ENCODE data around the gene RPS10. TPM values are rescaled to one million over a fixed set of nuclear protein-coding genes. Genes with fewer than 3 reads are reported as not detected.

Gene RPS10
- total and polyA plus RNA-seq, 2 donors (not counting 3 experiments of a cell fraction or from before 2014, with no cell fraction given) = 1,416 to 5,496 TPM

DNA sequence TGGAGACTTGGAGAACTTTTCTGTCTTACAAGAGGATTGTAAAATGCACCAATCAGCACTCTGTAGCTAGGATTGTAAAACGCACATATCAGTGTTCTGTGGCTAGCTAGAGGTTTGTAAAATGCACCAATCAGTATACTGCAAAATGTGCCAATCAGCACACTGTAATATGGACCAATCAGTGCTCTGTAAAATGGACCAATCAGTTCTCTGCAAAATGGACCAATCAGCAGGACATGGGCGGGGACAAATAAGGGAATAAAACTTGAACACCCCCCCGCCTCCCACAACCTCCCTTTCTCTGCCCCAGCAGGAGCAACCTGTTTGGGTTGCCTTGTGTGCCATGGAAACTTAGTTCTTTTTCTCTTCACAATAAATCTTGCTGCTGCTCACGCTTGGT is 12.8 kb upstream of the RPS10 start:
- BruUV-seq (replicated peaks) = no TSS peak
- no peaks in the 10 kb centered on the region for H4K20me1 ChIP-seq (replicated peaks; ENCODE audit: control insufficient read depth, extremely low read depth, insufficient read depth, low read length)
- intact Hi-C loops (cut with micrococcal nuclease) (no loop called here), dilution Hi-C loops (cut with MboI; ENCODE audit: extremely low pct_ligation_motif_present, low sequenced_read_pairs) (no loop called here)
- H3K9me3 ChIP-seq (replicated peaks; ENCODE audit: control insufficient read depth, insufficient read depth, low read length) = no peaks in the 10 kb centered on the region
- no peak overlapping the region for H3K27ac ChIP-seq (ENCODE audit: insufficient read depth, low read depth, low read length)
- H3K4me1 ChIP-seq (ENCODE audit: control insufficient read depth, extremely low read depth, insufficient read depth, low read length) = no peaks in the 10 kb centered on the region
- H3K27me3 ChIP-seq (ENCODE audit: control insufficient read depth in 2 of 2, insufficient read depth in 2 of 2, low read length in 2 of 2) = no peaks in the 10 kb centered on the region
- ChIA-PET CTCF (interaction anchor here (2.0 kb wide), 1 partner anchor 24 kb away, joined by 6 read pairs; no protein-coding TSS in a partner anchor), POLR2A (no interaction called here)
- H2AFZ ChIP-seq (ENCODE audit: low read depth, low read length) = no peak overlapping the region
- H3K9me1 ChIP-seq (replicated peaks; ENCODE audit: control insufficient read depth, extremely low read depth, insufficient read depth, low read length) = no peaks in the 10 kb centered on the region
- no peaks in the 10 kb centered on the region for H3K36me3 ChIP-seq (ENCODE audit: control insufficient read depth in 2 of 2, extremely low read depth in 1 of 2, insufficient read depth in 2 of 2, low read length in 2 of 2)
- no peak for TF ChIP-seq GATA2 (IDR thresholded peaks at IDR 0.05; ENCODE audit: insufficient read depth, insufficient read length, low read depth, low read length)
- TF ChIP-seq, protein P1, sequence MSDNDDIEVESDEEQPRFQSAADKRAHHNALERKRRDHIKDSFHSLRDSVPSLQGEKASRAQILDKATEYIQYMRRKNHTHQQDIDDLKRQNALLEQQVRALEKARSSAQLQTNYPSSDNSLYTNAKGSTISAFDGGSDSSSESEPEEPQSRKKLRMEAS (IDR thresholded peaks at IDR 0.05; ENCODE audit: insufficient read depth, insufficient read length) = no peak
- TF ChIP-seq, protein P2, sequence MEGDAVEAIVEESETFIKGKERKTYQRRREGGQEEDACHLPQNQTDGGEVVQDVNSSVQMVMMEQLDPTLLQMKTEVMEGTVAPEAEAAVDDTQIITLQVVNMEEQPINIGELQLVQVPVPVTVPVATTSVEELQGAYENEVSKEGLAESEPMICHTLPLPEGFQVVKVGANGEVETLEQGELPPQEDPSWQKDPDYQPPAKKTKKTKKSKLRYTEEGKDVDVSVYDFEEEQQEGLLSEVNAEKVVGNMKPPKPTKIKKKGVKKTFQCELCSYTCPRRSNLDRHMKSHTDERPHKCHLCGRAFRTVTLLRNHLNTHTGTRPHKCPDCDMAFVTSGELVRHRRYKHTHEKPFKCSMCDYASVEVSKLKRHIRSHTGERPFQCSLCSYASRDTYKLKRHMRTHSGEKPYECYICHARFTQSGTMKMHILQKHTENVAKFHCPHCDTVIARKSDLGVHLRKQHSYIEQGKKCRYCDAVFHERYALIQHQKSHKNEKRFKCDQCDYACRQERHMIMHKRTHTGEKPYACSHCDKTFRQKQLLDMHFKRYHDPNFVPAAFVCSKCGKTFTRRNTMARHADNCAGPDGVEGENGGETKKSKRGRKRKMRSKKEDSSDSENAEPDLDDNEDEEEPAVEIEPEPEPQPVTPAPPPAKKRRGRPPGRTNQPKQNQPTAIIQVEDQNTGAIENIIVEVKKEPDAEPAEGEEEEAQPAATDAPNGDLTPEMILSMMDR (IDR thresholded peaks at IDR 0.05; ENCODE audit: extremely low read depth in 1 of 2, insufficient read depth in 1 of 2, low read depth in 1 of 2, low read length in 2 of 2) = no peak
- TF ChIP-seq MYC (IDR thresholded peaks at IDR 0.05; ENCODE audit: low read depth, low read length) = no peak
- no peak for TF ChIP-seq JUN (IDR thresholded peaks at IDR 0.05; ENCODE audit: borderline replicate concordance, insufficient read depth, insufficient read length, low read depth)
- TF ChIP-seq EZH2 (IDR thresholded peaks at IDR 0.05; ENCODE audit: borderline replicate concordance, low read depth, low read length, severe bottlenecking) = no peak
- no peak for TF ChIP-seq POLR2A (IDR thresholded peaks at IDR 0.05; ENCODE audit: low read depth, low read length)
- TF ChIP-seq FOS (IDR thresholded peaks at IDR 0.05; ENCODE audit: borderline replicate concordance, insufficient read depth, low read length) = no peak
- no peak for TF ChIP-seq POLR2AphosphoS5 (IDR thresholded peaks at IDR 0.05; ENCODE audit: insufficient read depth, low read depth, low read length)
- no peak for FAIRE-seq
- H3K9ac ChIP-seq (replicated peaks; ENCODE audit: extremely low read depth, insufficient read depth, low read length) = no peak overlapping the region
- H3K4me3 ChIP-seq (replicated peaks in 1 of 3; ENCODE audit: insufficient read depth in 1 of 3, low read depth in 1 of 3, low read length in 3 of 3) = no peak overlapping the region
- DNase-seq (ENCODE audit: low read depth, low spot score) = no peak
- no peak overlapping the region for H3K4me2 ChIP-seq (ENCODE audit: insufficient read depth, low read length)
- no peaks in the 10 kb centered on the region for H3K79me2 ChIP-seq (ENCODE audit: control insufficient read depth, insufficient read depth, low read length)

Data from endothelial cell of umbilical vein (primary cell).